PC-3 (cell line): Measurements from ENCODE around the gene SULT1C4. TPM values are rescaled to one million over a fixed set of nuclear protein-coding genes. Genes with fewer than 3 reads are reported as not detected.
"Not testable (repeated sequence)": the region's sequence is repeated elsewhere in the genome, so short reads cannot be mapped to it uniquely, and the experiment has no call there.

Source experiments
- ATAC-seq: fragments of 200-7000 bp; cut with Tn5 transposase; 2 replicates; pipeline ENCODE4 v1.9.1; 2020; ENCODE audit warnings: mild to moderate bottlenecking, moderate library complexity
- BruUV-seq: library from RNA; stranded (reverse); fragments of 400-500 nt; replicated peaks from 2 replicates; lab custom pipeline; 2021; lab: Mats Ljungman, UMichigan
- CTCF ChIA-PET: fragments of 300-600 bp; sonication (Branson Sonifier 250); formaldehyde crosslinking; loops from one replicate; lab custom pipeline; 2022; ENCODE audit warnings: antibody characterized with exemption; lab: Charles Lee
- POLR2A ChIA-PET: fragments of 300-600 bp; sonication (Branson Sonifier 250); formaldehyde crosslinking; loops from one replicate; lab custom pipeline; 2022; ENCODE audit warnings: antibody characterized with exemption; ENCODE audit not compliant: unreplicated experiment; lab: Charles Lee
- DNase-seq: peaks from one replicate; pipeline ENCODE4 v3.0.0-alpha.2; 2015
- H2AFZ ChIP-seq: fragments of 300-600 bp; sonication (generic); 2 replicates; pipeline ENCODE4 v1.6.0; 2016; ENCODE audit warnings: antibody characterized with exemption, low read length
- H3F3A ChIP-seq: fragments of 300-600 bp; sonication (generic); one replicate; pipeline ENCODE4 v1.6.0; 2017; ENCODE audit warnings: antibody characterized with exemption, low read length, control low read depth, mild to moderate bottlenecking; ENCODE audit not compliant: unreplicated experiment
- H3K27ac ChIP-seq: fragments of 300-600 bp; sonication (generic); 2 replicates; pipeline ENCODE4 v1.5.1; 2016; ENCODE audit warnings: mild to moderate bottlenecking, low read length
- H3K27me3 ChIP-seq: fragments of 300-600 bp; sonication (generic); 2 replicates; pipeline ENCODE4 v1.6.1; 2016; ENCODE audit warnings: low read length, mixed read lengths
- H3K36me3 ChIP-seq: fragments of 300-600 bp; sonication (generic); 2 replicates; pipeline ENCODE4 v1.6.1; 2016; ENCODE audit warnings: low read depth, mixed run types, low read length, mixed read lengths
- H3K4me1 ChIP-seq: fragments of 300-600 bp; sonication (generic); 2 replicates; pipeline ENCODE4 v1.5.1; 2016; ENCODE audit warnings: low read length; ENCODE audit not compliant: insufficient read depth
- H3K4me2 ChIP-seq: fragments of 300-600 bp; sonication (generic); 2 replicates; pipeline ENCODE4 v1.6.0; 2016; ENCODE audit warnings: low read length
- H3K4me3 ChIP-seq: fragments of 300-600 bp; sonication (generic); 2 replicates; pipeline ENCODE4 v1.5.1; 2016; ENCODE audit warnings: mild to moderate bottlenecking, low read length, mixed read lengths
- H3K79me2 ChIP-seq: fragments of 300-600 bp; sonication (generic); 2 replicates; pipeline ENCODE4 v1.6.1; 2017; ENCODE audit warnings: low read length, mixed read lengths
- H3K9ac ChIP-seq: fragments of 300-600 bp; sonication (generic); 2 replicates; pipeline ENCODE4 v1.6.0; 2016; ENCODE audit warnings: mild to moderate bottlenecking, low read length
- H3K9me2 ChIP-seq: fragments of 300-600 bp; sonication (generic); replicated peaks from 2 replicates; pipeline ENCODE4 v1.6.1; 2016; ENCODE audit warnings: mixed run types, low read length, mixed read lengths
- H3K9me3 ChIP-seq: fragments of 300-600 bp; sonication (generic); 2 replicates; pipeline ENCODE4 v1.6.1; 2016; ENCODE audit warnings: low read length, mixed read lengths
- H4K20me1 ChIP-seq: fragments of 300-600 bp; sonication (generic); 2 replicates; pipeline ENCODE4 v1.6.1; 2016; ENCODE audit warnings: low read length, mixed read lengths
- CTCF ChIP-seq: fragments of 300-600 bp; sonication (generic); conservative IDR thresholded peaks from 2 replicates; pipeline ENCODE4 v1.5.1; 2017; ENCODE audit warnings: antibody characterized with exemption, low read depth, mild to moderate bottlenecking, low read length
- EZH2 ChIP-seq: fragments of 300-600 bp; sonication (generic); IDR thresholded peaks from one replicate; pipeline ENCODE4 v1.6.1; 2017; ENCODE audit warnings: antibody characterized with exemption, mild to moderate bottlenecking, low read length; ENCODE audit not compliant: unreplicated experiment
- EZH2phosphoT487 ChIP-seq: fragments of 300-600 bp; sonication (generic); IDR thresholded peaks from 2 replicates; pipeline ENCODE4 v1.6.1; 2018; ENCODE audit warnings: mild to moderate bottlenecking, antibody characterized with exemption, low read length, borderline replicate concordance
- intact Hi-C: fragments of 100-400 bp; cut with micrococcal nuclease; formaldehyde crosslinking; loops from 2 replicates; pipeline ENCODE4 v1.9.0; 2023
- total RNA-seq: library from RNA; depleted of rRNA; stranded (reverse); fragments of >200 nt; gene quantifications from 2 replicates; pipeline ENCODE4 v1.2.3, GENCODE V29; 2014

The SULT1C4 gene
- total RNA-seq, 1 experiment from 2014 or later: not detected

- H4K20me1 ChIP-seq: no peaks in the 10 kb centered on the region
- H3F3A ChIP-seq: no peaks in the 10 kb centered on the region
- no peak overlapping the region for H2AFZ ChIP-seq
- no peaks in the 10 kb centered on the region for H3K9me3 ChIP-seq
- no peak overlapping the region for H3K4me2 ChIP-seq
- H3K27ac ChIP-seq: no peak overlapping the region
- no TSS peak for BruUV-seq
- H3K9me2 ChIP-seq: no peaks in the 10 kb centered on the region
- no peak for TF ChIP-seq EZH2
- no peak for TF ChIP-seq CTCF
- TF ChIP-seq EZH2phosphoT487: no peak
- no peaks in the 10 kb centered on the region for H3K36me3 ChIP-seq
- no peaks in the 10 kb centered on the region for H3K27me3 ChIP-seq
- no peak for DNase-seq
- ATAC-seq: no peak
- ChIA-PET POLR2A (no interaction called here), CTCF (no interaction called here)
- intact Hi-C loops: loop anchor here (5.0 kb wide), 2 partner anchors 43 to 133 kb away; no protein-coding TSS in a partner anchor
- H3K4me1 ChIP-seq: no peaks in the 10 kb centered on the region
- H3K4me3 ChIP-seq: no peak overlapping the region
- no peak overlapping the region for H3K9ac ChIP-seq
- H3K79me2 ChIP-seq: no peaks in the 10 kb centered on the region
Observed at GRCh38 chr2:108354136-108354535, 23.6 kb upstream of the SULT1C4 start.

GRCh38 chr2:108355906-108356734, 21.6 kb upstream of the SULT1C4 start:
- intact Hi-C loops: no loop called here
- DNase-seq (no peak), ATAC-seq (no peak)
- TF ChIP-seq CTCF (no peak), EZH2phosphoT487 (no peak), EZH2 (no peak)
- H3K36me3 ChIP-seq: no peaks in the 10 kb centered on the region
- H3K27ac ChIP-seq: no peak overlapping the region
- POLR2A ChIA-PET: no interaction called here
- H3F3A ChIP-seq: no peaks in the 10 kb centered on the region
- H3K4me3 ChIP-seq: no peak overlapping the region
- no peaks in the 10 kb centered on the region for H3K9me3 ChIP-seq
- no peaks in the 10 kb centered on the region for H3K4me1 ChIP-seq
- no peak overlapping the region for H3K9ac ChIP-seq
- no peaks in the 10 kb centered on the region for H4K20me1 ChIP-seq
- no peak overlapping the region for H2AFZ ChIP-seq
- no TSS peak for BruUV-seq
- H3K9me2 ChIP-seq: no peaks in the 10 kb centered on the region
- no peaks in the 10 kb centered on the region for H3K79me2 ChIP-seq
- CTCF ChIA-PET: no interaction called here
- H3K4me2 ChIP-seq: no peak overlapping the region
- H3K27me3 ChIP-seq: no peaks in the 10 kb centered on the region

- H3K4me3 ChIP-seq, H3K4me2 ChIP-seq, H3K4me1 ChIP-seq, H3K27ac ChIP-seq, POLR2A ChIA-PET, ATAC-seq, H3K36me3 ChIP-seq, DNase-seq, H3K27me3 ChIP-seq, H3K9ac ChIP-seq, H2AFZ ChIP-seq, H4K20me1 ChIP-seq, intact Hi-C loops, BruUV-seq, H3K9me2 ChIP-seq, H3K79me2 ChIP-seq, H3F3A ChIP-seq, H3K9me3 ChIP-seq, CTCF ChIA-PET: not testable (repeated sequence)
Observed at GRCh38 chr2:108359336-108359735, 18.4 kb upstream of the SULT1C4 start.
